IgD-negative memory B cell (primary cell): Measurements from ENCODE around the gene FZD4. TPM values are rescaled to one million over a fixed set of nuclear protein-coding genes. Genes with fewer than 3 reads are reported as not detected.
"Not testable (repeated sequence)": the region's sequence is repeated elsewhere in the genome, so short reads cannot be mapped to it uniquely, and the experiment has no call there.

Source experiments
- H3K27ac Mint-ChIP-seq, 3 donors: one replicate each; pipeline ENCODE4 v1.8.0; 2020 to 2022; ENCODE audit warnings: mild to moderate bottlenecking in 3 of 3, mixed read lengths in 3 of 3, moderate library complexity in 1 of 3
- H3K27me3 Mint-ChIP-seq: one replicate; pipeline ENCODE4 v1.8.0; 2021; ENCODE audit warnings: mixed read lengths
- H3K36me3 Mint-ChIP-seq: one replicate; pipeline ENCODE4 v1.8.0; 2020; ENCODE audit warnings: mild to moderate bottlenecking, mixed read lengths
- H3K4me1 Mint-ChIP-seq, 3 donors: one replicate each; pipeline ENCODE4 v1.8.0; 2020 to 2022; ENCODE audit warnings: mixed read lengths in 3 of 3, mild to moderate bottlenecking in 1 of 3
- H3K4me3 Mint-ChIP-seq, 4 donors: one replicate each; pipeline ENCODE4 v1.8.0; 2020 to 2022; ENCODE audit warnings: mild to moderate bottlenecking in 4 of 4, mixed read lengths in 4 of 4, moderate library complexity in 3 of 4
- H3K9me3 Mint-ChIP-seq, 3 donors: one replicate each; pipeline ENCODE4 v1.8.0; 2020 to 2021; ENCODE audit warnings: mixed read lengths in 3 of 3, mild to moderate bottlenecking in 1 of 3
- polyA plus RNA-seq: library from polyadenylated mRNA; unstranded; fragments of 300-500 nt; fragmentation: Illumina TruSeq; gene quantifications from one replicate; pipeline ENCODE4 v1.2.3, GENCODE V29; 2021

The FZD4 gene
- polyA plus RNA-seq, 1 donor from 2014 or later: not detected

GRCh38 chr11:86915850-86916249 is 39.3 kb downstream of the FZD4 start:
- not testable (repeated sequence) for H3K27ac Mint-ChIP-seq, H3K36me3 Mint-ChIP-seq, H3K27me3 Mint-ChIP-seq, H3K4me3 Mint-ChIP-seq, H3K9me3 Mint-ChIP-seq, H3K4me1 Mint-ChIP-seq

- peaks cover 2% of the 10 kb centered on the region for H3K27me3 Mint-ChIP-seq
- H3K36me3 Mint-ChIP-seq: no peaks in the 10 kb centered on the region
- no peaks in the 10 kb centered on the region for H3K9me3 Mint-ChIP-seq
- no peaks in the 10 kb centered on the region for H3K4me1 Mint-ChIP-seq
- peak overlapping the region in 1 of 3 donors; percentile 47 for H3K27ac Mint-ChIP-seq
- H3K4me3 Mint-ChIP-seq: no peak overlapping the region
Measured at GRCh38 chr11:86914865-86915519, 40.2 kb downstream of the FZD4 start.

GRCh38 chr11:86912238-86912637 is 43.0 kb downstream of the FZD4 start:
- Mint-ChIP-seq H3K4me1 (no peaks in the 10 kb centered on the region), H3K4me3 (no peak overlapping the region)

GRCh38 chr11:86910592-86910991 is 44.6 kb downstream of the FZD4 start:
- H3K9me3 Mint-ChIP-seq: no peaks in the 10 kb centered on the region
- H3K4me1 Mint-ChIP-seq: no peaks in the 10 kb centered on the region
- H3K4me3 Mint-ChIP-seq: no peak overlapping the region

More at GRCh38 chr11:86912238-86912637, 43.0 kb downstream of the FZD4 start:
- Mint-ChIP-seq H3K27ac (peak overlapping the region in 1 of 3 donors; percentile 3), H3K27me3 (peaks cover 2% of the 10 kb centered on the region), H3K9me3 (no peaks in the 10 kb centered on the region), H3K36me3 (no peaks in the 10 kb centered on the region)

GRCh38 chr11:86906198-86906597 is 49.0 kb downstream of the FZD4 start:
- peaks cover 4% of the 10 kb centered on the region for H3K27me3 Mint-ChIP-seq
- no peak overlapping the region for H3K27ac Mint-ChIP-seq
- no peaks in the 10 kb centered on the region for H3K9me3 Mint-ChIP-seq
- H3K4me3 Mint-ChIP-seq: no peak overlapping the region
- no peaks in the 10 kb centered on the region for H3K36me3 Mint-ChIP-seq
- H3K4me1 Mint-ChIP-seq: no peaks in the 10 kb centered on the region

More at GRCh38 chr11:86910592-86910991, 44.6 kb downstream of the FZD4 start:
- peaks cover 2% of the 10 kb centered on the region for H3K27me3 Mint-ChIP-seq
- no peak overlapping the region for H3K27ac Mint-ChIP-seq
- no peaks in the 10 kb centered on the region for H3K36me3 Mint-ChIP-seq

GRCh38 chr11:86905252-86905651 is 49.9 kb downstream of the FZD4 start:
- Mint-ChIP-seq H3K9me3 (peaks cover 0 to 2% (median 0%) of the 10 kb centered on the region in 3 donors), H3K4me3 (no peak overlapping the region), H3K27ac (no peak overlapping the region), H3K4me1 (no peaks in the 10 kb centered on the region), H3K27me3 (peaks cover 4% of the 10 kb centered on the region), H3K36me3 (no peaks in the 10 kb centered on the region)

- H3K9me3 Mint-ChIP-seq: peaks cover 0 to 2% (median 0%) of the 10 kb centered on the region in 3 donors
- H3K27me3 Mint-ChIP-seq: peaks cover 7% of the 10 kb centered on the region
- no peak overlapping the region for H3K27ac Mint-ChIP-seq
- no peaks in the 10 kb centered on the region for H3K4me1 Mint-ChIP-seq
- H3K36me3 Mint-ChIP-seq: no peaks in the 10 kb centered on the region
- no peak overlapping the region for H3K4me3 Mint-ChIP-seq
Measured at GRCh38 chr11:86904001-86904400, 51.2 kb downstream of the FZD4 start.

- Mint-ChIP-seq H3K4me1 (no peaks in the 10 kb centered on the region), H3K36me3 (peaks cover 1% of the 10 kb centered on the region), H3K27me3 (peaks cover 9% of the 10 kb centered on the region), H3K27ac (no peak overlapping the region), H3K9me3 (peaks cover 0 to 2% (median 0%) of the 10 kb centered on the region in 3 donors), H3K4me3 (no peak overlapping the region)
Measured at GRCh38 chr11:86902345-86902744, 52.9 kb downstream of the FZD4 start.

- Mint-ChIP-seq H3K4me3 (no peak overlapping the region), H3K9me3 (peaks cover 0 to 2% (median 0%) of the 10 kb centered on the region in 3 donors)
Measured at GRCh38 chr11:86901599-86901998, 53.6 kb downstream of the FZD4 start.

GRCh38 chr11:86900162-86900561 is 55.0 kb downstream of the FZD4 start:
- H3K9me3 Mint-ChIP-seq: peaks cover 0 to 2% (median 0%) of the 10 kb centered on the region in 3 donors
- peaks cover 1% of the 10 kb centered on the region for H3K36me3 Mint-ChIP-seq
- peak overlapping the region in 1 of 3 donors; percentile 43 for H3K27ac Mint-ChIP-seq
- H3K4me3 Mint-ChIP-seq: no peak overlapping the region
- H3K27me3 Mint-ChIP-seq: peaks cover 9% of the 10 kb centered on the region
- no peaks in the 10 kb centered on the region for H3K4me1 Mint-ChIP-seq

More at GRCh38 chr11:86901599-86901998, 53.6 kb downstream of the FZD4 start:
- Mint-ChIP-seq H3K36me3 (peaks cover 1% of the 10 kb centered on the region), H3K4me1 (no peaks in the 10 kb centered on the region), H3K27ac (no peak overlapping the region), H3K27me3 (peaks cover 9% of the 10 kb centered on the region)

GRCh38 chr11:86898689-86899088 is 56.5 kb downstream of the FZD4 start:
- Mint-ChIP-seq H3K4me3 (no peak overlapping the region), H3K27me3 (peaks cover 9% of the 10 kb centered on the region), H3K36me3 (peaks cover 1% of the 10 kb centered on the region), H3K4me1 (no peaks in the 10 kb centered on the region), H3K9me3 (peaks cover 0 to 2% (median 0%) of the 10 kb centered on the region in 3 donors), H3K27ac (no peak overlapping the region)

GRCh38 chr11:86896441-86896841 is 58.8 kb downstream of the FZD4 start:
- no peak overlapping the region for H3K27ac Mint-ChIP-seq
- H3K4me1 Mint-ChIP-seq: no peaks in the 10 kb centered on the region
- H3K9me3 Mint-ChIP-seq: peaks cover 0 to 2% (median 0%) of the 10 kb centered on the region in 3 donors
- H3K4me3 Mint-ChIP-seq: no peak overlapping the region
- H3K36me3 Mint-ChIP-seq: peaks cover 1% of the 10 kb centered on the region
- H3K27me3 Mint-ChIP-seq: peaks cover 7% of the 10 kb centered on the region

Other genes with a start within 250 kb of the FZD4 start
- 1.2 TPM for gene PRSS23, start 154.9 kb downstream of the FZD4 start, polyA plus RNA-seq
- gene TMEM135, start 82.5 kb upstream of the FZD4 start, polyA plus RNA-seq: 8.9 TPM